Measurements from ENCODE around the gene MPV17.
"Not testable (repeated sequence)": the region's sequence is repeated elsewhere in the genome, so short reads cannot be mapped to it uniquely, and the experiment has no call there.

The MPV17 gene

GRCh38 chr2:27351802-27352598 lies 29.1 kb upstream of the MPV17 start:
- FAIRE-seq: no peak
- TF ChIP-seq POLR2A (IDR thresholded peaks at IDR 0.05; ENCODE audit: low read depth, low read length): no peak
- no peak for DNase-seq (ENCODE audit: insufficient read length, low spot score)

DNA sequence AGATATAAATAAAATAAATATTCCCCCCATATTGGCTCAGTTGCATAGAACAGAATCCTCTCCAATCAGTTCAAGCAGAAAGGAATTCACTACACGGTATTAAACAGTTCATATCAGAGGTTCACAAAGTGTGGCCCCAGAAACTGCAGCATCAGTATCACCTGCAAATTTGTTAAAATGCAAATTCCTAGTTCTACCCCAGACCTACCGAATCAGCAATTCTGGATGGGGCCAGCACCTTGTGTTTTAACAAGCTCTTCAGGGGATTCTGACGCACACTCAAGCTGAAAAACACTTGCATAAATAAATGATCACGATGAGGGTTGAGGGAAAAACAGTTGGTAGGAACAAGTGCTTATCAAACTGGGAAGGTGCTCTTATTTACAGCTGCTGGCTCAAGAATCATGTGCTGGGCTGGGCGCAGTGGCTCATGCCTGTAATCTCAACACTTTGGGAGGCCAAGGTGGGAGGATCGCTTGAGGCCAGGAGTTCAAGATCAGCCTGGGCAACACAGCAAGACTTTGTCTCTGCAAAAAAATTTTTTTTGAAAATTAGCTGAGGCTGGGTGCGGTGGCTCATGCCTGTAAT lies 27.3 kb upstream of the MPV17 start:
- no peak for DNase-seq (ENCODE audit: insufficient read length, low spot score)
- no peak for FAIRE-seq
- no peak for TF ChIP-seq POLR2A (IDR thresholded peaks at IDR 0.05; ENCODE audit: low read depth, low read length)

- FAIRE-seq (no peak), DNase-seq (ENCODE audit: insufficient read length, low spot score) (no peak)
- no peak for TF ChIP-seq POLR2A (IDR thresholded peaks at IDR 0.05; ENCODE audit: low read depth, low read length)
These were observed 24.7 kb upstream of the MPV17 start for GRCh38 chr2:27347641-27348040.

DNA sequence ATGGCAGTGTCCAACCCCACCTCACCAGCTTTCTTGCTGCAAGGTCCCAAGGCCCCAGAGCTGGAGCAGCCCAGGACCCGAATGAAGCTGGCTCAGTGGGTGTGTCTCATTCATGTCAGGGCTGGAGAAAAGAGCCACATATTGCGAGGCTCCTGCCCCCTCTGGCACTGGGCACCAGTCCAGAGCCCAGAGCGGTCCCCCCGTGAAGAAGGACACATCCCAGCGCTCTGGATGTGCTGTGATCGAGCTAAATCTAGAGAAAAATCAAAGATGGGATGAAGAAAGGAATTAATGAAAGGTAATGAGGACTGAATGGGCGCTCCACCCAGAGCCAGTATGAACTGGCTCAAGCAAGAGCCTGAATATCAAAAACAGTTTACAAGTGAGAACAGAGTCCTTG lies 13.3 kb upstream of the MPV17 start:
- DNase-seq (ENCODE audit: insufficient read length, low spot score) (no peak), FAIRE-seq (no peak)
- TF ChIP-seq POLR2A (IDR thresholded peaks at IDR 0.05; ENCODE audit: low read depth, low read length): no peak

- TF ChIP-seq POLR2A (IDR thresholded peaks at IDR 0.05; ENCODE audit: low read depth, low read length): no peak
- FAIRE-seq: no peak
- DNase-seq (ENCODE audit: insufficient read length, low spot score): no peak
These were observed 12.4 kb upstream of the MPV17 start for GRCh38 chr2:27335311-27335710.

GRCh38 chr2:27324720-27325119 lies 1.8 kb upstream of the MPV17 start:
- no peak for TF ChIP-seq POLR2A (IDR thresholded peaks at IDR 0.05; ENCODE audit: low read depth, low read length)
- no peak for FAIRE-seq
- DNase-seq (ENCODE audit: insufficient read length, low spot score): no peak

- no peak for TF ChIP-seq POLR2A (IDR thresholded peaks at IDR 0.05; ENCODE audit: low read depth, low read length)
- FAIRE-seq (no peak), DNase-seq (ENCODE audit: insufficient read length, low spot score) (no peak)
These were observed 844 bp upstream of the MPV17 start for GRCh38 chr2:27323596-27324285.

DNA sequence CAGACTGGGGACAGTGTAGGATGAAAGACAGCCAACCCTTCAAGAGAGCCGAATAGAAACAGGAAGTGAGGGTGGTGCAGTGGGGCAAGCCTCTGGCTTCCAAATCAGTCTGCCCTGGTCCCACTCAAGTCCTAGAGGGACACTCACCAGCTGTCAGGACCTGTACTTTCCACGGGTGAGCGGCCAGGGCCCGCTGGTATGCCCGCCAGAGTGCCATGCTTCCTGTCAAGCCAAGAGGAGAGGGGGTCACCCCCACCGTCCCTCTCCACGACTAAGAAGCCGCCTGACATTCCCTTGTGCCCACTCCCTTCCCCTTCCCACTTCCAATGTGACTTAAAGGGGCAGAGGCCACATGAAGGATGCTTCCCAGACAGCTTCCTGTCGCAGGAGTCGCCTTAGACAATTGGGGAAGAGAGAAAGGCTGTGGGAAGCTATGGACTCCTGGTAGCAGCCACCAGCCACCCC lies 564 bp downstream of the MPV17 start:
- no peak for TF ChIP-seq POLR2A (IDR thresholded peaks at IDR 0.05; ENCODE audit: low read depth, low read length)
- DNase-seq (ENCODE audit: insufficient read length, low spot score): no peak
- FAIRE-seq: no peak

- no peak for TF ChIP-seq POLR2A (IDR thresholded peaks at IDR 0.05; ENCODE audit: low read depth, low read length)
- FAIRE-seq: peak; percentile 96
- DNase-seq (ENCODE audit: insufficient read length, low spot score): peak; percentile 96
These were observed 1.8 kb downstream of the MPV17 start for GRCh38 chr2:27320958-27321543.

DNA sequence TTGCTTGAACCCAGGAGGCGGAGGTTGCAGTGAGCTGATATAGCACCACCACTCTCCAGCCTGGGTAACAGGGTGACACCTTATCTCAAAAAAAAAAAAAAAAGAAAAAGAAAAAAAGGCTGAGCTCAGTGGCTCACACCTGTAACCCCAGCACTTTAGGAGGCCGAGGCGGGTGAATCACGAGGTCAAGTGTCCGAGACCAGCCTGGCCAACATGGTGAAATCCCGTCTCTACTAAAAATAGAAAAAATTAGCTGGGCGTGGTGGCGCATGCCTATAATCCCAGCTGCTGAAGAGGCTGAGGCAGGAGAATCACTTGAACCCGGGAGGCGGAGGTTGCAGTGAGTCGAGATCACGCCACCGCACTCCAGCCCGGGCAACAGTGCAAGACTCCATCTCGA lies 3.1 kb downstream of the MPV17 start:
- not testable (repeated sequence) for FAIRE-seq; DNase-seq (ENCODE audit: insufficient read length, low spot score)

DNA sequence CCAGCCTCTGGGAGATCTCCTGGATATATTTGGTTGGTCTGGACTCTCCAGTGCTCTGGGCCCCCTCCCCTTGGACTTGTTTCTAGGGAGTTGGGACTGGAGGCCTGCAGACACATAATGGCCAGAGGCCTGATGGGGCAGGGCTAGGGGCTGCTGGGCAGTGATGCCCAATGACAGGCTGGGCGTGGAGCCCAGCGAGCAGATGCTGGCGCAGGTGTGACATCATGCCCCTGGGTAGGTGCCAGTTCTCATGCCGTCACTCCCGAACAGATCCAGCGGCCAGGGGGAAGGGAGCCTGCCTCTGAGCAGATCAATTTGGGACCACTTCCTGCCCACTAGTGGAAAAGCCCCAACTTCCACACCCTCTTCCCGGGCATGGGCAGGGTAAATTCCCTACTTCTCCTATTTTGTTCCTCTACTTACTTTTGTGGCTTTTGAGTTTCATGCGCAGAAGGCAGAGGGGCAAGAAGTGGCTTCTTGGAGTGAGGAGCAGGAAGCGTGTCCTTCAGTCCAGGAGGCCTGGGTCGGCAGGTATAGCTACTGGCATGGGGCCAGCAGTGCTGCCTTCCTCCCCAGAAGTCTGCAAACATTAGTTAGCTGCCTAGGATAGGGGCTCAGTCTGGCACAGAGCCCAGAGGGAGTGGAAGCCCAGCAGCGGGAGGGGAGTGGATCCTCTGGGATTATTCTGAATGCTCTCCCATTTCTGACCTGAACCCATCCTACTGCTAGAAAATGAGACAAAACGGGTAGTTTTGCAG lies 6.1 kb downstream of the MPV17 start:
- DNase-seq (ENCODE audit: insufficient read length, low spot score) (no peak), FAIRE-seq (no peak)
- no peak for TF ChIP-seq POLR2A (IDR thresholded peaks at IDR 0.05; ENCODE audit: low read depth, low read length)

DNA sequence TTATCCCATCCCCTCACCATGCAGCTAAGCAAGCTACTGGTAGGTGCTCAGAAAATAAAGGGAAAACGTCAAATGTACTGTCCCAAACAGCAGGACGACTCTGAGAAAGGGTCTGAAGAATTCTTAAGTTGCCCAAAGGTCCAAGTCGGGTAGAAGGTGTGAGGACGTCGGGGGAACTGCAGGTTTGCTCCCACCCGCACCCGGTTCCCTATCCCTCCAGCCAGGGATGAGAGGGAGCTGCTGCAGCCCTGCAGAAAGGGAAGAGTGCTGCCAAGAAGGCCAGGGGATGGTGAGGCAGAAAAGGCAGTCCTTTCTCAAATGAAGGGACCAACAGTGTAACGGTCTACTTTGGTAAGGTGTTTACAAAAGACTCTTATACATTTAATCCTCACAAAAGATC lies 7.8 kb downstream of the MPV17 start:
- no peak for TF ChIP-seq POLR2A (IDR thresholded peaks at IDR 0.05; ENCODE audit: low read depth, low read length)
- no peak for FAIRE-seq
- DNase-seq (ENCODE audit: insufficient read length, low spot score): no peak

- DNase-seq (ENCODE audit: insufficient read length, low spot score): no peak
- TF ChIP-seq POLR2A (IDR thresholded peaks at IDR 0.05; ENCODE audit: low read depth, low read length): no peak
- no peak for FAIRE-seq
These were observed 8.2 kb downstream of the MPV17 start for GRCh38 chr2:27314709-27315108.

All from H54 (cell line).